Tibial artery (tissue), 4 donors: Measurements from ENCODE around the gene KCNH1.

Source experiments
- DNase-seq, 2 donors: peaks; one replicate each; pipeline ENCODE4 v3.0.0-alpha.2; 2019
- H3K27ac ChIP-seq, 2 donors: fragments of 200-600 bp; sonication (generic) in 1 of 2; 1 replicate in 1 of 2; 2 replicates in 1 of 2; pipeline ENCODE4 v1.5.1; 2018 to 2019; ENCODE audit warnings: mild to moderate bottlenecking in 1 of 2
- H3K27me3 ChIP-seq, 2 donors: fragments of 200-600 bp; sonication (generic) in 1 of 2; one replicate each; pipeline versions ENCODE4 v1.5.1 to v1.6.0; 2016 to 2019
- H3K36me3 ChIP-seq, 3 donors: fragments of 200-600 bp; sonication (generic) in 2 of 3; one replicate each; pipeline ENCODE4 v1.5.1; 2016 to 2019; ENCODE audit warnings: mild to moderate bottlenecking in 2 of 3
- H3K4me1 ChIP-seq, 4 donors: fragments of 200-600 bp; sonication (generic) in 2 of 4; 1 replicate in 3 of 4; 2 replicates in 1 of 4; pipeline ENCODE4 v1.5.1; 2016 to 2019
- H3K4me3 ChIP-seq, 2 donors: fragments of 200-600 bp; sonication (generic) in 1 of 2; 1 replicate in 1 of 2; 2 replicates in 1 of 2; pipeline ENCODE4 v1.5.1; 2018 to 2019; ENCODE audit warnings: mild to moderate bottlenecking in 2 of 2
- H3K9me3 ChIP-seq, 3 donors: fragments of 200-600 bp; sonication (generic) in 1 of 3; one replicate each; pipeline ENCODE4 v1.5.1; 2016 to 2019
- CTCF ChIP-seq, 2 experiments: fragments of 200-600 bp in 1 of 2; fragments of 450-650 bp in 1 of 2; IDR thresholded peaks; one replicate each; pipeline ENCODE4 v1.5.1; 2017 to 2019; ENCODE audit warnings: antibody characterized with exemption in 2 of 2, mild to moderate bottlenecking in 1 of 2, moderate library complexity in 1 of 2
- intact Hi-C: fragments of 100-400 bp; cut with DNase I; formaldehyde crosslinking; loops from one replicate; pipeline ENCODE4 v1.15.0; 2023; ENCODE audit warnings: low total_unique reads

KCNH1 gene

GRCh38 chr1:210866532-210866931 lies 267.4 kb downstream of the KCNH1 start:
- intact Hi-C loops: no loop called here
- TF ChIP-seq CTCF (IDR thresholded peaks at IDR 0.05): no peak
- H3K4me3 ChIP-seq: no peak overlapping the region

GRCh38 chr1:210857705-210858104 lies 276.2 kb downstream of the KCNH1 start:
- intact Hi-C loops: no loop called here
- no peak for TF ChIP-seq CTCF (IDR thresholded peaks at IDR 0.05)
- H3K27ac ChIP-seq: no peak overlapping the region
- no peak overlapping the region for H3K4me3 ChIP-seq
- H3K36me3 ChIP-seq: no peaks in the 10 kb centered on the region
- no peaks in the 10 kb centered on the region for H3K27me3 ChIP-seq
- no peak for DNase-seq
- no peaks in the 10 kb centered on the region for H3K4me1 ChIP-seq
- no peaks in the 10 kb centered on the region for H3K9me3 ChIP-seq

More at GRCh38 chr1:210866532-210866931, 267.4 kb downstream of the KCNH1 start:
- DNase-seq: no peak
- Histone ChIP-seq H3K27me3 (no peaks in the 10 kb centered on the region), H3K36me3 (no peaks in the 10 kb centered on the region), H3K9me3 (no peaks in the 10 kb centered on the region), H3K4me1 (no peaks in the 10 kb centered on the region), H3K27ac (no peak overlapping the region)

- no peaks in the 10 kb centered on the region for H3K9me3 ChIP-seq
- H3K27ac ChIP-seq: no peak overlapping the region
- no peak overlapping the region for H3K4me3 ChIP-seq
- TF ChIP-seq CTCF (IDR thresholded peaks at IDR 0.05): no peak
- no peaks in the 10 kb centered on the region for H3K27me3 ChIP-seq
- H3K36me3 ChIP-seq: no peaks in the 10 kb centered on the region
- DNase-seq: no peak
- H3K4me1 ChIP-seq: no peaks in the 10 kb centered on the region
- intact Hi-C loops: no loop called here
These were observed 276.7 kb downstream of the KCNH1 start for GRCh38 chr1:210857146-210857663.

GRCh38 chr1:210855440-210855839 lies 278.5 kb downstream of the KCNH1 start:
- intact Hi-C loops: no loop called here
- H3K4me1 ChIP-seq: no peaks in the 10 kb centered on the region
- DNase-seq: no peak
- H3K4me3 ChIP-seq: no peak overlapping the region
- H3K9me3 ChIP-seq: no peaks in the 10 kb centered on the region
- no peak overlapping the region for H3K27ac ChIP-seq
- no peaks in the 10 kb centered on the region for H3K36me3 ChIP-seq
- H3K27me3 ChIP-seq: no peaks in the 10 kb centered on the region
- no peak for TF ChIP-seq CTCF (IDR thresholded peaks at IDR 0.05)

- no peak for DNase-seq
- intact Hi-C loops: no loop called here
- Histone ChIP-seq H3K9me3 (no peaks in the 10 kb centered on the region), H3K4me1 (no peaks in the 10 kb centered on the region), H3K4me3 (no peak overlapping the region), H3K36me3 (no peaks in the 10 kb centered on the region), H3K27me3 (no peaks in the 10 kb centered on the region), H3K27ac (no peak overlapping the region)
- no peak for TF ChIP-seq CTCF (IDR thresholded peaks at IDR 0.05)
These were observed 280.7 kb downstream of the KCNH1 start for GRCh38 chr1:210853276-210853675.

- DNase-seq: no peak
- no peak for TF ChIP-seq CTCF (IDR thresholded peaks at IDR 0.05)
- Histone ChIP-seq H3K36me3 (no peaks in the 10 kb centered on the region), H3K9me3 (no peaks in the 10 kb centered on the region), H3K4me3 (no peak overlapping the region), H3K4me1 (no peaks in the 10 kb centered on the region), H3K27me3 (no peaks in the 10 kb centered on the region), H3K27ac (no peak overlapping the region)
- intact Hi-C loops: no loop called here
These were observed 283.4 kb downstream of the KCNH1 start for GRCh38 chr1:210850556-210850955.
